Liver (tissue), 3 donors: ENCODE data around the gene AKAP13.

Experiments
- ATF3 ChIP-seq: IDR thresholded peaks from 2 replicates; pipeline ENCODE4 v1.6.1; 2016; ENCODE audit warnings: antibody characterized with exemption
- CTCF ChIP-seq: fragments of 150-350 bp; IDR thresholded peaks from 2 replicates; pipeline ENCODE4 v1.5.1; 2017; ENCODE audit warnings: improper control_type of control experiment, low read depth, low read length; ENCODE audit not compliant: missing input control
- GABPA ChIP-seq, 2 donors: IDR thresholded peaks in 1 of 2; conservative IDR thresholded peaks in 1 of 2; 2 replicates each; pipeline ENCODE4 v1.6.1; 2016; ENCODE audit warnings: antibody characterized with exemption in 2 of 2, mild to moderate bottlenecking in 1 of 2, moderate library complexity in 1 of 2
- JUND ChIP-seq, 2 donors: IDR thresholded peaks; 2 replicates each; pipeline ENCODE4 v1.6.1; 2016; ENCODE audit warnings: antibody characterized with exemption in 2 of 2
- MAX ChIP-seq: IDR thresholded peaks from 2 replicates; pipeline ENCODE4 v1.6.1; 2016; ENCODE audit warnings: antibody characterized with exemption
- RAD21 ChIP-seq, 2 donors: IDR thresholded peaks; 2 replicates each; pipeline ENCODE4 v1.6.1; 2016; ENCODE audit warnings: antibody characterized with exemption in 2 of 2, mild to moderate bottlenecking in 2 of 2
- TAF1 ChIP-seq: conservative IDR thresholded peaks from 2 replicates; pipeline ENCODE4 v1.6.1; 2016; ENCODE audit warnings: antibody characterized with exemption, mild to moderate bottlenecking
- donor health status: healthy.
- donor health status: healthy.

GRCh38 chr15:85515212-85515611, 134.8 kb downstream of the AKAP13 start:
- TF ChIP-seq CTCF (no peak), TAF1 (no peak), MAX (no peak), RAD21 (IDR thresholded peaks at IDR 0.05) (peak in 1 of 2 donors; percentile 22), ATF3 (no peak), JUND (IDR thresholded peaks at IDR 0.05) (no peak), GABPA (IDR thresholded peaks at IDR 0.05 in 1 of 2, conservative IDR thresholded peaks at IDR 0.05 in 1 of 2) (no peak)
